Measurements from ENCODE around the gene RGS16. TPM values are rescaled to one million over a fixed set of nuclear protein-coding genes. Genes with fewer than 3 reads are reported as not detected.
A peak's percentile ranks its signal among the peaks of the same experiment; 100 is the strongest.

The RGS16 gene
- total RNA-seq, 2 experiments from 2014 or later: 20.1 to 29.5 TPM

- peak overlapping the region; percentile 40; the same call in 1 of the 2 replicates for H2AFZ ChIP-seq (ENCODE audit: low read length)
- no peak for DNase-seq (ENCODE audit: low spot score)
- BruUV-seq (replicated peaks): no TSS peak
- no peak overlapping the region for H3K27ac ChIP-seq (ENCODE audit: low read depth, low read length, poor library complexity, severe bottlenecking)
- H3K9me3 ChIP-seq (ENCODE audit: low read length): no peaks in the 10 kb centered on the region
- POLR2A ChIA-PET: interaction anchor here (0.7 to 12.1 kb wide), 5 partner anchors 9 to 24 kb away, joined by 3 to 113 read pairs (median 5); partner anchors contain the start of gene RGS16
- CTCF ChIA-PET (ENCODE audit: unreplicated experiment): no interaction called here
- no peaks in the 10 kb centered on the region for H3K9me2 ChIP-seq (ENCODE audit: insufficient read depth, low read length)
- H3K4me1 ChIP-seq (ENCODE audit: insufficient read depth, low read length, poor library complexity, severe bottlenecking): peaks cover 99% of the 10 kb centered on the region
- H3K4me2 ChIP-seq (ENCODE audit: low read length): peak overlapping the region; percentile 43
- no peaks in the 10 kb centered on the region for H3K79me2 ChIP-seq (ENCODE audit: insufficient read depth, low read depth, low read length)
- H3K36me3 ChIP-seq (ENCODE audit: insufficient read depth, low read length): no peaks in the 10 kb centered on the region
- H3K4me3 ChIP-seq (ENCODE audit: low read depth, low read length, poor library complexity, severe bottlenecking): no peak overlapping the region
- no peak for TF ChIP-seq EZH2phosphoT487 (IDR thresholded peaks at IDR 0.05; ENCODE audit: borderline replicate concordance, low read depth, low read length)
- no peak for TF ChIP-seq CTCF (conservative IDR thresholded peaks at IDR 0.05; ENCODE audit: low read length)
- H4K20me1 ChIP-seq (ENCODE audit: insufficient read depth, low read length): no peaks in the 10 kb centered on the region
- intact Hi-C loops (cut with micrococcal nuclease; ENCODE audit: unreplicated experiment): no loop called here
Observed at GRCh38 chr1:182627622-182628021, 23.4 kb upstream of the RGS16 start.

- H3K4me3 ChIP-seq (ENCODE audit: low read depth, low read length, poor library complexity, severe bottlenecking): no peak overlapping the region
- H3K79me2 ChIP-seq (ENCODE audit: insufficient read depth, low read depth, low read length): no peaks in the 10 kb centered on the region
- no peaks in the 10 kb centered on the region for H4K20me1 ChIP-seq (ENCODE audit: insufficient read depth, low read length)
- peak overlapping the region; percentile 7 for H3K27ac ChIP-seq (ENCODE audit: low read depth, low read length, poor library complexity, severe bottlenecking)
- peak overlapping the region; percentile 50; the same call in 1 of the 2 replicates for H2AFZ ChIP-seq (ENCODE audit: low read length)
- DNase-seq (ENCODE audit: low spot score): no peak
- ChIA-PET CTCF (ENCODE audit: unreplicated experiment) (no interaction called here), POLR2A (interaction anchor here (0.7 to 12.1 kb wide), 7 partner anchors 8 to 150 kb away, joined by 3 to 113 read pairs (median 4); no protein-coding TSS in a partner anchor)
- H3K9me3 ChIP-seq (ENCODE audit: low read length): no peaks in the 10 kb centered on the region
- no peak for TF ChIP-seq EZH2phosphoT487 (IDR thresholded peaks at IDR 0.05; ENCODE audit: borderline replicate concordance, low read depth, low read length)
- no peak for TF ChIP-seq CTCF (conservative IDR thresholded peaks at IDR 0.05; ENCODE audit: low read length)
- H3K4me2 ChIP-seq (ENCODE audit: low read length): peak overlapping the region; percentile 43
- intact Hi-C loops (cut with micrococcal nuclease; ENCODE audit: unreplicated experiment): no loop called here
- no peaks in the 10 kb centered on the region for H3K9me2 ChIP-seq (ENCODE audit: insufficient read depth, low read length)
- no peaks in the 10 kb centered on the region for H3K36me3 ChIP-seq (ENCODE audit: insufficient read depth, low read length)
- peaks cover 97% of the 10 kb centered on the region for H3K4me1 ChIP-seq (ENCODE audit: insufficient read depth, low read length, poor library complexity, severe bottlenecking)
- BruUV-seq (replicated peaks): no TSS peak
Observed at GRCh38 chr1:182626527-182626926, 22.3 kb upstream of the RGS16 start.

DNA sequence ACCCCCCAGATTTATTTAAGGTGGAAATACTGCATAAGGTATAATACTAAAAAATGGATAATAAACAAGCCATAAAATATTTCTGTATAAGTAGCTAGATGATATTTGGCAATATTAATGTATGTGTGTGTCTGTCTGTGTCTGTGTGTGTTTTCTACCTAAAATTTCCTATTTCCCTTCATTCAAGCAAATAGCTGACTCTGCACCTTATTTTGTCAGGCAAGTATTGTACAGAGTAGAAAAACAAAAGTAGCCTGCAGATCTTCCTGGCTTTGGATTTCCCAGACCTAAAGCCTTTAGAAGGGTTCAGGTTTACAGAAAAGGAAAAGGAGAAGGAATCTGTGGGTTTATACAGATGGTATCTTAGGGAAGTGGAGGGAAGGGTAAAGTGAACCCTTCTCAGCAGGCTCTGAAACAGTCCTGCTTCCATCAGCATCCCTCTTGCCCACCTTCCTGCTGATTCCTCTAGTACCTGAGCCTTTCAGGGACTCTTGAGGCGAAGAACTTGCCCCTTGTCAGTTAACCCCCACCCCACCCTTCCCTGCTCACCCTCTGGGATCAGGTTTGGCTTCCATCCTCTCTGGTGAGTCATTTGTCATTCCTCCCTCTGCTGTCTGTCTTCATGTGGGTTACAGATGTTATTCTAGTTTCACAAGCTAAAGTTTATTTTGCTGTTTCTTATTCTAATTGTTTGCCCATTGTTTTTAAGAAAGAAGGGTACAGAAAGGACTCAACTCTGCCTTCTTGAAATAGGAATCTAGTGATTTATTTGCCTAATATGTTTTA is 21.7 kb upstream of the RGS16 start:
- ChIA-PET POLR2A (interaction anchor here (0.7 to 12.1 kb wide), 7 partner anchors 12 to 151 kb away, joined by 3 to 113 read pairs (median 4); partner anchors contain the start of gene RGS16), CTCF (ENCODE audit: unreplicated experiment) (no interaction called here)
- intact Hi-C loops (cut with micrococcal nuclease; ENCODE audit: unreplicated experiment): no loop called here
- no peak for DNase-seq (ENCODE audit: low spot score)
- BruUV-seq (replicated peaks): no TSS peak
- H3K4me2 ChIP-seq (ENCODE audit: low read length): peak overlapping the region; percentile 43
- peaks cover 3% of the 10 kb centered on the region; the same call in 1 of the 2 replicates for H3K9me3 ChIP-seq (ENCODE audit: low read length)
- H3K27ac ChIP-seq (ENCODE audit: low read depth, low read length, poor library complexity, severe bottlenecking): peak overlapping the region; percentile 7
- H4K20me1 ChIP-seq (ENCODE audit: insufficient read depth, low read length): no peaks in the 10 kb centered on the region
- H3K79me2 ChIP-seq (ENCODE audit: insufficient read depth, low read depth, low read length): no peaks in the 10 kb centered on the region
- no peaks in the 10 kb centered on the region for H3K9me2 ChIP-seq (ENCODE audit: insufficient read depth, low read length)
- H2AFZ ChIP-seq (ENCODE audit: low read length): peak overlapping the region; percentile 50; the same call in 1 of the 2 replicates
- no peak for TF ChIP-seq CTCF (conservative IDR thresholded peaks at IDR 0.05; ENCODE audit: low read length)
- no peak for TF ChIP-seq EZH2phosphoT487 (IDR thresholded peaks at IDR 0.05; ENCODE audit: borderline replicate concordance, low read depth, low read length)
- peaks cover 91% of the 10 kb centered on the region for H3K4me1 ChIP-seq (ENCODE audit: insufficient read depth, low read length, poor library complexity, severe bottlenecking)
- H3K36me3 ChIP-seq (ENCODE audit: insufficient read depth, low read length): no peaks in the 10 kb centered on the region
- H3K4me3 ChIP-seq (ENCODE audit: low read depth, low read length, poor library complexity, severe bottlenecking): no peak overlapping the region

All from OCI-LY7 (cell line).